GM19240 (cell line): ENCODE results near the gene NINL.
A peak's percentile ranks its signal among the peaks of the same experiment; 100 is the strongest.
"Not testable (repeated sequence)": the region's sequence is repeated elsewhere in the genome, so short reads cannot be mapped to it uniquely, and the experiment has no call there.

Experiments
- DNase-seq: peaks from one replicate; pipeline ENCODE4 v3.0.0; 2011; ENCODE audit warnings: low spot score; ENCODE audit not compliant: insufficient read length

The NINL gene

GRCh38 chr20:25584905-25585704 lies at the start of gene NINL:
Gene NINL (minus strand): TSS chr20:25585531. CDS start chr20:25526587, 58,944 bp downstream.
- DNase-seq = no peak

DNA sequence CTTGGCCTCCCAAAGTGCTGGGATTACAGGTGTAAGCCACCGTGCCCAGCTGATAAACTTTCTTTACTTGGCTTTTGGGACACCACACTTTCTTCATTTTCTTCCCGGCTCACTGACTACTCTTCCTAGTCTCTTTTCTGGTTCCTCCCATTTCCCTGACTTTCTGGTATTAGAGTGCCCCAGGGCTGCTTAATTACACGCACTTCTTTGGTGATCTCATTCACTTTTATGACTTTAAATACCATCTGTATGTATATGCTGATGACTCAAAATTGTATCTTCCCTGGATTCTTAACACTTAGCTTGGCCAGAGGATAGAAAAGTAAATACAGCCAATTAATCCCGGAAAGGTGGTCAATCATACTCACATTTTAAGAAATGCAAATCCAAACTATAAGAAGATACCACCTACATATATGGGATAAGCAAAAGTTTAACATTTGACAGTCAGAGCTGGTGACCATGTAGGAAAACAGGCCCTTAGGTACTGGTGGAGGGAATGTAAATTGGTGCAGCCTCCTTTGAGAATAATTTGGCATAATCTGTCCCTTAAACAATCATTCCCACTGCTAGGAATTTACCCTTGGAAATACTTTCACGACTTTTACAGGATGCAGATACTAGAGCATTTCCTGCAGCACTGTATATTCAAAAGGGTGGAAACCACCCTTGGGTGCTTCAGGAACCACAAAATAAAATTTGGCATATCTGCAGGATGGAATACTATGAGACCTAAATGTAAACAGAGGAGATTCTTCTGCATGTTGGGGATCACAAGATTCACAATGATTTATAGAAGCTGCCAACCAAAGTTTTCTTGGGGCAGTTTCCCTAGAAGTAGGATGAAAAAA lies 47.8 kb upstream of the NINL start:
- DNase-seq = no peak

DNA sequence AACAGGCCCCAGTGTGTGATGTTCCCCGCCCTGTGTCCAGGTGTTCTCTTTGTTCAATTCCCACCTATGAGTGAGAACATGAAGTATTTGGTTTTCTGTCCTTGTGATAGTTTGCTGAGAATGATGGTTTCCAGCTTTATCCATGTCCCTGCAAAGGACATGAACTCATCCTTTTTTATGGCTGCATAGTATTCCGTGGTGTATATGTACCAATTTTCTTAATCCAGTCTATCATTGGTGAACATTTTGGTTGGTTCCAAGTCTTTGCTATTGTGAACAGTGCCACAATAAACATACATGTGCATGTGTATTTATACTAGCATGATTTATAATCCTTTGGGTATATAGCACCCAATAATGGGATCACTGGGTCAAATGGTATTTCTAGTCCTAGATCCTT lies 45.3 kb upstream of the NINL start:
- DNase-seq = not testable (repeated sequence)

GRCh38 chr20:25629816-25630499 lies 44.6 kb upstream of the NINL start:
- DNase-seq = no peak

DNA sequence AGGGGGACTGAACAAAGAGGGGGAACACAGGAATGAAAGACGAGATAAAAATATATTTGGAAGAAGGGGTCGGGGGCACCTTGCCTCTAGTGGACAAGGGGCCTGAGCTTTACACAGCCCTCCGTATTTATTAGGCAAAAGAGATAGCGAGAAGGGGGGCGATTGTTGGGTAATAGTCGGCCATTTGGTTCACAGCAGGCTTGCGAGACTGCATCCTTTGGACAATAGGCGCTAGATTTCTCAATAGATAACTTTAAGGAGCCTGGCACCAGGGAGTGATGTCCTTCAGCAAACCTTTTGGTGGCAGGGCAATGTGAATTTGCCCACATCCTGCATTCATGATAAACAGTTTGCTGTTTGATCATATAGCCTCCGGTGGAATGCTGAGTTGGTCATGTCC lies 41.4 kb upstream of the NINL start:
- no peak for DNase-seq

- DNase-seq = no peak
These were observed 39.2 kb upstream of the NINL start for GRCh38 chr20:25624500-25624939.

DNA sequence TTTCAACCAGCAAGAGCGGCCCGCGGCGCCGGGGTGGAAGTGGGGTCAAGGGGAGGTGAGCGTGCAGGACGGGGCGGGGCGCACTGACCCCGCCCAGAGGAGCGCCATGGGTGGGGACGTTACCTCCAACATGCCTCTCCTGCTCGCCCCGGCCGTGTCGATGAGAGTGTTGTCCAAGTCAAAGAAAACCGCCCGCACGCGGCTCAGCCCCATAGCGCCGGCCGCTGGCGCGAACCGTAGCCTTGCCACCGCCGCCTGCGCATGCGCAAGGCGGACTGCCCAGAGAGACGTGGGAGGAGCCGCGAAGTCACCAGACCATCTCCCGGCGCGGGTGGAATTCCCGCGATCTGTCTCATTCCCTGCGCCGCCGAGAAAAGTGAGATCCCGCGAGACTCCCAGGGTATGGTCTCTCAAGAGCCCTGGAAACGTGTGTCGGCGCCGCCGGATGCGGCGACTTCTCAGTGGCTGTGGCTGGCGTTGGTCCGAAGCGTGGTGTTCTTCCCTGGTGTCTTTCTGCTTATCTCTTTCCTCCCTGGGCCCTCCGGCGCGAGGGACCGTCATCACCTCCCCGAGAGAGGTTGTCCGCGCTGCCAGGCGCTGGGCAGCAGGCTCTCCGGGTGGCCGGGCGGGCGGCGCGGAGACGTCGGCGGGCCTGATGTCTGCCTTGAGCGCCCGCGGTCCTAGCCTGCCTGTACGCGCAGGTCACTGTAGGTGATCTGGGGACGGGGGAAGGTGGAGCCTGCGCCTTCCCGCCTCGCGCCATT lies 38.6 kb upstream of the NINL start, which contains the start of gene NANP:
TSS of gene NANP (minus strand) at position 279 of the 764 bp plus-strand sequence. CDS start at position 213, 66 bp downstream.
- peak; percentile 56 for DNase-seq

DNA sequence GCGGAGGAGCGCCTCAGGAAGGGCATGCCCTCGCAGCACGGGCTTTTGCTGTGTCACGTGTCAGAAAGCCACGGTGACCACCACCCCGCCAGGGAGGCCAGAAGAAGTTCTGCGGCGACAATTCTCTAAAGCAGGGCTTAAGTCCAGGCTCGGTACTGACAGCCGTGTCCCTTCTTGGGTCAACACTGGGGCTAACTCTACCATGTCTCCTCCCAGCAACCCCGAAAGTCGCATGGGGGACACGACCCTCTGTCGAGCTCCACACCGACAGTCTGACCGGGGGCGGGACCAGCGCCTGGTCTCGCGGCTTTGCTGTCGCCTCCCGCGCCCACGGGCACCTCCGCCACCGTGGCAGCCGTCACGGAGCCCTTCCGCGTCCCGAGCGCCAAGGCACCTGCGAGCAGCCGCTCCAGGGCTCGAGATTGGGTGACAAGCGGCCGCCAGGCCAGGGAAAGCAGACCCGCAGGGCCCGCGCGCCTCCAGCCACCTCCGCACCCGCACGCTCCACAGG lies 37.9 kb upstream of the NINL start:
- no peak for DNase-seq

- DNase-seq = no peak
These were observed 37.3 kb upstream of the NINL start for GRCh38 chr20:25622450-25623224.

DNA sequence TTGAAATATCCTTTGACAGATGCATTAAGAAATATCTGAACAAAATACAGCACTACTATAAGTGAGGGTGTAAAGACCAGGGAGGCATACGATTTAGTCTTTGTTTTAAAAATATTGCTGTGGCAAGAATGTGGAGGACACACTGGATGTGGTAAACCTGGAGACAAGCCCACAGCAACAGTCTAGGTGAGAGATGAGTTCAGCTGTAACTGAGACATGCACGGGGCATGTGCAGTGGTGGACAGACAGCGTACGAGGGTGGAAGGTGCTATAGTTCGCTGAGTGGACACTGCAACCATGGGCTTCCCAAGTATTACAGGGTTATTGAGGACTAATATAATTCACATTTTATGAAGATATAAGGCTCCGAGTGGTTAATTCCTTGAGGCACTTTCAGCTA lies 36.7 kb upstream of the NINL start:
- no peak for DNase-seq

GRCh38 chr20:25619514-25619913 lies 34.2 kb upstream of the NINL start:
- no peak for DNase-seq

DNA sequence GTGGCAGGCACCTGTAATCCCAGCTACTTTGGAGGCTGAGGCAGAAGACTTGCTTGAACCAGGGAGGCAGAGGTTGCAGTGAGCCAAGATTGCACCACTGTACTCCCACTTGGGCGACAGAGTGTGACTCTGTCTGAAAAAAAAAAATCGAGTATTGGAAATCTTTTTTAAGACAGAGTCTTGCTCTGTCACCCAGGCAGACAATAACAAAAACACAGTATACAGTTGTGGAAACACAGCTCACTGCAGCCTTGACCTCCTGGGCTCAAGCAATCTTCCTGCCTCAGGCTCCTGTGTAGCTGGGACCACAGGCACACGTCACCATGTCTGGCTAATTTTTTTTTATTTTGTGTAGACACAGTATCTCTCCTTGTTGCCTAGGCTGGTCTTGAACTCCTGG lies 23.4 kb upstream of the NINL start:
- DNase-seq = no peak

DNA sequence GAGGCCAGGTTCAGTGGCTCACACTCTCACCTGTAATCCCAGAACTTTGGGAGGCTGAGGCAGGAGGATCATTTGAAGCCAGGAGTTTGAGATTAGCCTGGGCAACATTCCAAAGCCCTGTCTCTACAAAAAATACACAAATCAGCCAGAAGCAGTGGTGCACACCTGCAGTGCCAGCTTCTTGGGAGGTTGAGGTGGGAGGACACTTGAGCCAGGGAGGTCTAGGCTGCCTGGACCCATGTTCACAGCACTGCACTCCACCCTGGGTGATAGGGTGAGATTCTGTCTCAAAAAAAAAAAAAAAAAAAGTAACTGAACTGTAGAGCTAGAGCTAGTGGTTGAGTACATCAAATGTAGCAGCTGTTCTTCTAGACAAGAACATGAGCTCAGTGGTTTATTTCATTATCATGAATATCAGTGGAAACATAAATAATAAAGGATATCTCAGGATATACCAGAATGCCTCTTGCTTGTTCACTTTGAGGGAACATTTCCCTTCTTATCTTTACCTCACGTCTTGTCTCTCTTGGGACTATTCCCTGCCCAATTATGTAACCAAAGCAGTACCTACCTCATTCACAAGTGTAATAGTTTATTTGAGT lies 20.9 kb upstream of the NINL start:
- no peak for DNase-seq

DNA sequence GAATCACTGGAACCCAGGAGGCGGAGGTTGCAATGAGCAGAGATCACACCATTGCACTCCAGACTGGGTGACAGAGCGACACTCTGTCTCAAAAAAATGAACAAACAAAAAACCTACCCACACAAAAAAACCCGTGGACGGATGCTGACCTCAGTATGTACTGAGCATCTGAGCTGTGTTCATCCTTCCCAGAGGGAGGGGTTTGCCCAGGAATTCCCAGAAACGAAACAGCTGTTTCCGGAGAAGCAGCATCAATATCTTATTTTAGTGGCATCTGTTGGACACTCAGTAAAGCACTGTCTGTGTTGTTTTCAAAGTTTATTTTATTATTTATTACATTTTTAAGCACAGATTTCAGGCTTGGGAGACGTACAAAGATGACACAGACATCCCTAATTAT lies 19.8 kb upstream of the NINL start:
- no peak for DNase-seq

- no peak for DNase-seq
These were observed 19.3 kb upstream of the NINL start for GRCh38 chr20:25604611-25605010.

DNA sequence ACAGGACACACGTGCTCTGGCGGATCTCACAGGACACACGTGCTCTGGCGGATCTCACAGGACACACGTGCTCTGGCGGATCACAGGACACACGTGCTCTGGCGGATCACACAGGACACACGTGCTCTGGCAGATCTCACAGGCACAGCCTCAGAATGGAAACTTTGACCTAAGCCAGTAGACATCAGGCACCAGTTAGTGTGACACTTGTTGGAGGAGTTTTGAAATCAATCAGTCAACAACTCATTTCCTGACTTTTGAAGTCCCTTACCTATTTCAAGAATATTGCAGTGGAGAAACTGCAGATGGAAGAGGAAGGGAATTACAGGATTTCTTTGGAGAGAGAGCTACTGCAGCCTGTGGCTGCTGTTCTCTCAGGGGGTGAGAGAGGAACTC lies 17.6 kb upstream of the NINL start:
- DNase-seq = not testable (repeated sequence)

GRCh38 chr20:25602191-25602913 lies 17.0 kb upstream of the NINL start:
- DNase-seq = not testable (repeated sequence)

- no peak for DNase-seq
These were observed 16.3 kb upstream of the NINL start for GRCh38 chr20:25601659-25602058.

- no peak for DNase-seq
These were observed 15.3 kb upstream of the NINL start for GRCh38 chr20:25600632-25601031.
